PC-3 (cell line): ENCODE results near the gene GOLGA7B. TPM values are rescaled to one million over a fixed set of nuclear protein-coding genes. Genes with fewer than 3 reads are reported as not detected.

Experiments used
- ATAC-seq: fragments of 200-7000 bp; cut with Tn5 transposase; 2 replicates; pipeline ENCODE4 v1.9.1; 2020; ENCODE audit warnings: mild to moderate bottlenecking, moderate library complexity
- BruUV-seq: library from RNA; stranded (reverse); fragments of 400-500 nt; replicated peaks from 2 replicates; lab custom pipeline; 2021; lab: Mats Ljungman, UMichigan
- CTCF ChIA-PET: fragments of 300-600 bp; sonication (Branson Sonifier 250); formaldehyde crosslinking; loops from one replicate; lab custom pipeline; 2022; ENCODE audit warnings: antibody characterized with exemption; lab: Charles Lee
- POLR2A ChIA-PET: fragments of 300-600 bp; sonication (Branson Sonifier 250); formaldehyde crosslinking; loops from one replicate; lab custom pipeline; 2022; ENCODE audit warnings: antibody characterized with exemption; ENCODE audit not compliant: unreplicated experiment; lab: Charles Lee
- DNase-seq: peaks from one replicate; pipeline ENCODE4 v3.0.0-alpha.2; 2015
- H2AFZ ChIP-seq: fragments of 300-600 bp; sonication (generic); 2 replicates; pipeline ENCODE4 v1.6.0; 2016; ENCODE audit warnings: antibody characterized with exemption, low read length
- H3F3A ChIP-seq: fragments of 300-600 bp; sonication (generic); one replicate; pipeline ENCODE4 v1.6.0; 2017; ENCODE audit warnings: antibody characterized with exemption, low read length, control low read depth, mild to moderate bottlenecking; ENCODE audit not compliant: unreplicated experiment
- H3K27ac ChIP-seq: fragments of 300-600 bp; sonication (generic); 2 replicates; pipeline ENCODE4 v1.5.1; 2016; ENCODE audit warnings: mild to moderate bottlenecking, low read length
- H3K27me3 ChIP-seq: fragments of 300-600 bp; sonication (generic); 2 replicates; pipeline ENCODE4 v1.6.1; 2016; ENCODE audit warnings: low read length, mixed read lengths
- H3K36me3 ChIP-seq: fragments of 300-600 bp; sonication (generic); 2 replicates; pipeline ENCODE4 v1.6.1; 2016; ENCODE audit warnings: low read depth, mixed run types, low read length, mixed read lengths
- H3K4me1 ChIP-seq: fragments of 300-600 bp; sonication (generic); 2 replicates; pipeline ENCODE4 v1.5.1; 2016; ENCODE audit warnings: low read length; ENCODE audit not compliant: insufficient read depth
- H3K4me2 ChIP-seq: fragments of 300-600 bp; sonication (generic); 2 replicates; pipeline ENCODE4 v1.6.0; 2016; ENCODE audit warnings: low read length
- H3K4me3 ChIP-seq: fragments of 300-600 bp; sonication (generic); 2 replicates; pipeline ENCODE4 v1.5.1; 2016; ENCODE audit warnings: mild to moderate bottlenecking, low read length, mixed read lengths
- H3K79me2 ChIP-seq: fragments of 300-600 bp; sonication (generic); 2 replicates; pipeline ENCODE4 v1.6.1; 2017; ENCODE audit warnings: low read length, mixed read lengths
- H3K9ac ChIP-seq: fragments of 300-600 bp; sonication (generic); 2 replicates; pipeline ENCODE4 v1.6.0; 2016; ENCODE audit warnings: mild to moderate bottlenecking, low read length
- H3K9me2 ChIP-seq: fragments of 300-600 bp; sonication (generic); replicated peaks from 2 replicates; pipeline ENCODE4 v1.6.1; 2016; ENCODE audit warnings: mixed run types, low read length, mixed read lengths
- H3K9me3 ChIP-seq: fragments of 300-600 bp; sonication (generic); 2 replicates; pipeline ENCODE4 v1.6.1; 2016; ENCODE audit warnings: low read length, mixed read lengths
- H4K20me1 ChIP-seq: fragments of 300-600 bp; sonication (generic); 2 replicates; pipeline ENCODE4 v1.6.1; 2016; ENCODE audit warnings: low read length, mixed read lengths
- CTCF ChIP-seq: fragments of 300-600 bp; sonication (generic); conservative IDR thresholded peaks from 2 replicates; pipeline ENCODE4 v1.5.1; 2017; ENCODE audit warnings: antibody characterized with exemption, low read depth, mild to moderate bottlenecking, low read length
- EZH2 ChIP-seq: fragments of 300-600 bp; sonication (generic); IDR thresholded peaks from one replicate; pipeline ENCODE4 v1.6.1; 2017; ENCODE audit warnings: antibody characterized with exemption, mild to moderate bottlenecking, low read length; ENCODE audit not compliant: unreplicated experiment
- EZH2phosphoT487 ChIP-seq: fragments of 300-600 bp; sonication (generic); IDR thresholded peaks from 2 replicates; pipeline ENCODE4 v1.6.1; 2018; ENCODE audit warnings: mild to moderate bottlenecking, antibody characterized with exemption, low read length, borderline replicate concordance
- intact Hi-C: fragments of 100-400 bp; cut with micrococcal nuclease; formaldehyde crosslinking; loops from 2 replicates; pipeline ENCODE4 v1.9.0; 2023
- total RNA-seq: library from RNA; depleted of rRNA; stranded (reverse); fragments of >200 nt; gene quantifications from 2 replicates; pipeline ENCODE4 v1.2.3, GENCODE V29; 2014

The GOLGA7B gene
- total RNA-seq, 1 experiment from 2014 or later, result 0.26 TPM

DNA sequence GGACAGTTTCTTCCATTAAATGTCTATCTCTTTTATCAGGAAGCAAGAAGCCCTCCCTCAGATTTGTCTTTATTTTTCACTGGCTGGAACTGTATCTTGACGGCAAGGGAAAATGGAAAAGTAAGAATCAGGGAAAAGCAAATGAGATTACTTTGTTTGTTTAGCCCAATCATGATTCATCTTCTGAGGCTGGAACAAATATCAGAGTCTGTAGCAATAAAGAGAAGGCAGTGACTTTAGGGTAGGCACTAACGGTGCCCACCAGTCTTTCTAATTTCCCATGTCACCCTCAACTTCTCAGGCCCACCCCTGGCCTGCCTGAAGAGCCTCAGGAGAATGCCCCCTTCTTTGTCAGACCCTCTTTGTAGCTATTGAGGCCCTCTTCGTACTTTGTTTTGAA is 36.3 kb upstream of the GOLGA7B start:
- peak overlapping the region; percentile 64 for H3K27ac ChIP-seq
- POLR2A ChIA-PET, result no interaction called here

DNA sequence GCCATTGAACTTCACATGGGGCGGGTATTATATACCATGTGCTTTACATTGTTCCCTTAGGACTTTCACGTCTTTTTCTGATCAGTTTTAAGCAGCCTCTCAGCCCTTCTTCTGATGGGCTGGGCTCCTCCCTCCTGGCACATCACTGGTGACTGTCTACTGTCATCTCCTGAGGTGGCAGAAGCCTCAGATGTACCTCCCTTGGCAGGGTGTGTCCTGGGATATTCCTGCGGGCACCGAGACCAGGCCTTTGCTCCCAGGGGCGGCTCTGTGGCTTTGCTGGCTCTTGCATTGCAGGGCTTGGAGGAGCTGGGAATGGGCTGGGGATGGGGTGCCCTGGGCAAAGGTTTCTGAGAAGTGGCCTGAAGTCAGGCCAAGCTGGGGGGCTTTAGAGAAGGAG is 34.6 kb upstream of the GOLGA7B start:
- Histone ChIP-seq H3K36me3 (no peaks in the 10 kb centered on the region), H3K4me2 (no peak overlapping the region), H3K4me3 (no peak overlapping the region), H3K9me3 (no peaks in the 10 kb centered on the region), H3K27ac (no peak overlapping the region), H3K9me2 (no peaks in the 10 kb centered on the region), H3F3A (no peaks in the 10 kb centered on the region), H3K9ac (no peak overlapping the region), H4K20me1 (no peaks in the 10 kb centered on the region), H3K27me3 (no peaks in the 10 kb centered on the region), H3K4me1 (peaks cover 17% of the 10 kb centered on the region), H2AFZ (no peak overlapping the region), H3K79me2 (no peaks in the 10 kb centered on the region)
- intact Hi-C loops, result no loop called here
- no TSS peak for BruUV-seq
- ChIA-PET POLR2A (no interaction called here), CTCF (no interaction called here)
- ATAC-seq (no peak), DNase-seq (no peak)
- TF ChIP-seq EZH2 (no peak), CTCF (no peak), EZH2phosphoT487 (no peak)

More for the DNA sequence above, 36.3 kb upstream of the GOLGA7B start:
- Histone ChIP-seq H2AFZ (peak overlapping the region; percentile 31), H3K9me3 (no peaks in the 10 kb centered on the region), H3K4me1 (peaks cover 17% of the 10 kb centered on the region), H4K20me1 (no peaks in the 10 kb centered on the region), H3K4me3 (0 out of 2 replicates have a peak overlapping the region, but pooled peaks have one; percentile 13), H3F3A (no peaks in the 10 kb centered on the region), H3K27me3 (no peaks in the 10 kb centered on the region), H3K4me2 (peak overlapping the region; percentile 60), H3K79me2 (no peaks in the 10 kb centered on the region), H3K9ac (no peak overlapping the region), H3K9me2 (no peaks in the 10 kb centered on the region), H3K36me3 (no peaks in the 10 kb centered on the region)
- intact Hi-C loops, result no loop called here
- peak; percentile 27 for DNase-seq
- no TSS peak for BruUV-seq
- CTCF ChIA-PET, result no interaction called here
- TF ChIP-seq EZH2phosphoT487, result no peak
- no peak for TF ChIP-seq CTCF
- peak; percentile 74 for ATAC-seq

DNA sequence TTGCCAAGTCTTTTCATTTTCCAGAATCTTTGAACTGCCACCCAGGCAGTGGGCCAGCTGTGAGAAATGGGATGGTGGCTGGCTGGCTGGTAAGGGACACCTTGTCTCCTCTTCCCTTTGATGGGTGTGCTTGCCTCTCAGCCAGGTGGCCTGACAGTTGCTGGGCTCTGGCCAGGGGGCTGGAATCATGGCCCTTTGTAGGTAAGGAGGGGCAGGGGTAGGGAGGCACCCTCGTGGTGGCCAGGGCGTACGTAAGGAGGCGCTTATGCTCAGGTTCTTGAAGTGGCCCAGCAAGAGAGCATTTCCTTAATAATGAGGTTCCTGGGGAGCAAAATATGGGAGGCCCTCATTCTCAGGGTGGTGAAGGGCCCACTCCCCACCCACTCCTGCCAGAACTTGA is 33.0 kb upstream of the GOLGA7B start:
- Histone ChIP-seq H3K36me3 (no peaks in the 10 kb centered on the region), H3K4me3 (no peak overlapping the region), H3K79me2 (no peaks in the 10 kb centered on the region), H3F3A (no peaks in the 10 kb centered on the region), H3K27me3 (no peaks in the 10 kb centered on the region), H3K9ac (no peak overlapping the region), H3K27ac (no peak overlapping the region), H2AFZ (no peak overlapping the region), H3K4me2 (no peak overlapping the region), H3K9me3 (no peaks in the 10 kb centered on the region), H3K9me2 (no peaks in the 10 kb centered on the region), H3K4me1 (peaks cover 17% of the 10 kb centered on the region), H4K20me1 (no peaks in the 10 kb centered on the region)
- POLR2A ChIA-PET, result no interaction called here
- TF ChIP-seq EZH2phosphoT487, result no peak
- no peak for TF ChIP-seq EZH2
- TF ChIP-seq CTCF, result no peak
- intact Hi-C loops, result no loop called here
- DNase-seq, result no peak
- CTCF ChIA-PET, result no interaction called here
- BruUV-seq, result no TSS peak
- ATAC-seq, result no peak
